Pancreas (tissue), 10 donors: ENCODE measurements around the gene SOCS3. TPM values are rescaled to one million over a fixed set of nuclear protein-coding genes. Genes with fewer than 3 reads are reported as not detected.
A peak's percentile ranks its signal among the peaks of the same experiment; 100 is the strongest.

Experiments used
- ATAC-seq, 4 donors: fragments of 200-7000 bp; cut with Tn5 transposase; one replicate each; pipeline versions ENCODE4 v1.8.0 to v1.9.1; 2020; ENCODE audit warnings: mild to moderate bottlenecking in 4 of 4, moderate library complexity in 4 of 4
- DNase-seq, 6 donors: peaks; one replicate each; pipeline ENCODE4 v3.0.0-alpha.2; 2020
- FAIRE-seq: peaks from 2 replicates; lab custom pipeline; 2012; peaks lifted over from hg19 to GRCh38; lab: Jason Lieb, UNC
- H3K27ac ChIP-seq, 4 donors: fragments of 200-600 bp; sonication (generic); 1 replicate in 3 of 4; 2 replicates in 1 of 4; pipeline versions ENCODE4 v1.5.0 to v1.8.0; 2020
- H3K27me3 ChIP-seq, 4 donors: fragments of 200-600 bp; one replicate each; pipeline ENCODE4 v1.8.0; 2021
- H3K36me3 ChIP-seq, 3 donors: fragments of 200-600 bp; sonication (generic) in 1 of 3; one replicate each; pipeline versions ENCODE4 v1.5.0 to v1.8.0; 2020 to 2021
- H3K4me1 ChIP-seq, 3 donors: fragments of 200-600 bp; one replicate each; pipeline ENCODE4 v1.8.0; 2021
- H3K4me3 ChIP-seq, 4 donors: fragments of 200-600 bp; sonication (generic) in 2 of 4; one replicate each; pipeline versions ENCODE4 v1.5.0 to v1.8.0; 2020 to 2021
- H3K9me3 ChIP-seq, 4 donors: fragments of 200-600 bp; one replicate each; pipeline ENCODE4 v1.8.0; 2021
- WGBS, 2 donors: extraction: QIAGEN DNeasy Blood & Tissue Kit; methylation state at CpG; one replicate each; pipeline ENCODE4 v1.1.7; 2013; 5-methylcytosine and 5-hydroxymethylcytosine counted together
- intact Hi-C, 3 donors: fragments of 100-400 bp; cut with DNase I; formaldehyde crosslinking; loops; one replicate each; pipeline versions ENCODE4 v1.11.1 to v1.14.2; 2022
- polyA plus RNA-seq, 2 donors: library from polyadenylated mRNA; stranded (reverse); fragments of 200-250 nt; gene quantifications; one replicate each; pipeline ENCODE4 v1.2.3, GENCODE V29; 2013
- total RNA-seq, 6 donors: library from RNA; stranded (reverse); fragmentation: NEBNext Ultra II Directional in 4 of 6; extraction: Animal tissue kit (Norgen Biotek cat#: 25700) in 4 of 6; gene quantifications; one replicate each; pipeline versions ENCODE4 v1.2.1 to v1.2.4, GENCODE V29; 2021 to 2023
- TF ChIP-seq, protein P1 (sequence below), 4 donors: fragments of 200-600 bp; sonication (generic) in 3 of 4; IDR thresholded peaks; one replicate each; pipeline versions ENCODE4 v1.5.0 to v1.8.0; 2021; ENCODE audit warnings: antibody characterized with exemption in 4 of 4
- donor health status: healthy with polysubstance abuse.
- donor health status: DM: no; HTN: no; CAD: no; lungs with moderate emphysema.
- donor health status: DM: no; HTN: no; CAD: no.
- donor health status: control.
- donor health status: control.
- donor health status: Bipolar disorder and iron deficiency.
- donor health status: DM: yes; HTN: yes; CAD: no.
- donor health status: DM: no; HTN: no; CAD: no.
- donor health status: DM: no; HTN: no; CAD: no.
- donor health status: DM: yes; HTN: yes; CAD: no.

The SOCS3 gene
- total and polyA plus RNA-seq, 8 donors, result 5.7 to 53.3 (median 22.8) TPM

DNA sequence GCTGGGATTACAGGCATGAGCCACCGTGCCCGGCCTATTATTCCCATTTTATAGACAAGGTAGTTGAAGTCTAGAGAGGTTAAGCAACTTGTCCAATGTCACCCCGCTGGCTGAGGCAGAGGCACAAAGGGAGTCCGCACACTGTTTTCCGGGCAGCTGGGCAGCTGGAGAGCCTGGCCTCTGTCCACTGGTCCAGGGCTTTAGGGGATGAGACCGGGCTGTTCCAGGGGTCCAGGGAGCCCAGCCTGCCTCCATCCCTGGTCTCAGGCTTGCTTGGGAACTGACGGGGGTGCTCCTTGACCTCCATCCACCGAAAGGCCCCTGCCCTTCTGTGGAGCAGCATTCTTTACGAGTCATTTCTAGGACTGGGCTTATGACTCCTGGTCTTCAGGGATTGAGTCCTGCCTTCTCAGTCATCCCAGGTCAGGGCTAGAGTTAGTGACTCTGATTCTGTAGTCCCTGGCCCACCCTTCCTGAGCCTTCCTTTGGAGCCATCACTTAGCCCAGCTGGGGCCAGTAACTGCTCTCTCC, 37.5 kb downstream of the SOCS3 start:
- TF ChIP-seq, protein P1, sequence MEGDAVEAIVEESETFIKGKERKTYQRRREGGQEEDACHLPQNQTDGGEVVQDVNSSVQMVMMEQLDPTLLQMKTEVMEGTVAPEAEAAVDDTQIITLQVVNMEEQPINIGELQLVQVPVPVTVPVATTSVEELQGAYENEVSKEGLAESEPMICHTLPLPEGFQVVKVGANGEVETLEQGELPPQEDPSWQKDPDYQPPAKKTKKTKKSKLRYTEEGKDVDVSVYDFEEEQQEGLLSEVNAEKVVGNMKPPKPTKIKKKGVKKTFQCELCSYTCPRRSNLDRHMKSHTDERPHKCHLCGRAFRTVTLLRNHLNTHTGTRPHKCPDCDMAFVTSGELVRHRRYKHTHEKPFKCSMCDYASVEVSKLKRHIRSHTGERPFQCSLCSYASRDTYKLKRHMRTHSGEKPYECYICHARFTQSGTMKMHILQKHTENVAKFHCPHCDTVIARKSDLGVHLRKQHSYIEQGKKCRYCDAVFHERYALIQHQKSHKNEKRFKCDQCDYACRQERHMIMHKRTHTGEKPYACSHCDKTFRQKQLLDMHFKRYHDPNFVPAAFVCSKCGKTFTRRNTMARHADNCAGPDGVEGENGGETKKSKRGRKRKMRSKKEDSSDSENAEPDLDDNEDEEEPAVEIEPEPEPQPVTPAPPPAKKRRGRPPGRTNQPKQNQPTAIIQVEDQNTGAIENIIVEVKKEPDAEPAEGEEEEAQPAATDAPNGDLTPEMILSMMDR (IDR thresholded peaks at IDR 0.05), result no peak
- intact Hi-C loops, result no loop called here
- no peak for ATAC-seq
- Histone ChIP-seq H3K4me1 (peaks cover 0 to 8% (median 0%) of the 10 kb centered on the region in 3 donors), H3K4me3 (no peak overlapping the region), H3K27ac (no peak overlapping the region), H3K27me3 (no peaks in the 10 kb centered on the region), H3K36me3 (no peaks in the 10 kb centered on the region), H3K9me3 (no peaks in the 10 kb centered on the region)
- DNase-seq, result no peak
- no peak for FAIRE-seq
- 83 to 89% methylated on average over 9 of the region's 9 CpGs for WGBS, 2 donors

DNA sequence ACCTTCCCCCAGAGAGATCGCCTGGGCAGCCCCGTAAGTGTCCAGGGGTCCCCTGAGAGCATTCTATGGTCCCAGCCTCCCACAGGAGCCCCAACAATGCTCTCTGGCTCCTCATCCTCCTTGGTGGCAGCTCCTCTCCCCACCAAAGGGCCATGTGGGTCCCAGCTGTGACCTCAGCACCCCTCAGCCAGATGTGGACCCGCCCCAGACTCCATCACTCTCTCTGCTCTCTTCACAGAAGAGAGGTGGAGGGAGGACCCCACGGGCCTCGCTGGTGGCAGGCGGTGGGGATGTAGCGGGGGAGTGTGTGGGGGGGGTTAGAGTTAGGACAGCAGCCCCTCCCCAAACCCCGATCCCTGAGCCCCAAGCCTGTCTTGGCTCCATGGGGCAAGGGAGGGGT, 41.0 kb downstream of the SOCS3 start:
- no peak for ATAC-seq
- Histone ChIP-seq H3K36me3 (no peaks in the 10 kb centered on the region), H3K27ac (no peak overlapping the region), H3K9me3 (no peaks in the 10 kb centered on the region), H3K4me1 (peaks cover 7 to 39% (median 13%) of the 10 kb centered on the region in 3 donors), H3K4me3 (no peak overlapping the region), H3K27me3 (no peaks in the 10 kb centered on the region)
- TF ChIP-seq, protein P1 (IDR thresholded peaks at IDR 0.05), result no peak
- 89 to 92% methylated on average over 8 of the region's 8 CpGs for WGBS, 2 donors
- no peak for DNase-seq
- intact Hi-C loops, result no loop called here
- no peak for FAIRE-seq

DNA sequence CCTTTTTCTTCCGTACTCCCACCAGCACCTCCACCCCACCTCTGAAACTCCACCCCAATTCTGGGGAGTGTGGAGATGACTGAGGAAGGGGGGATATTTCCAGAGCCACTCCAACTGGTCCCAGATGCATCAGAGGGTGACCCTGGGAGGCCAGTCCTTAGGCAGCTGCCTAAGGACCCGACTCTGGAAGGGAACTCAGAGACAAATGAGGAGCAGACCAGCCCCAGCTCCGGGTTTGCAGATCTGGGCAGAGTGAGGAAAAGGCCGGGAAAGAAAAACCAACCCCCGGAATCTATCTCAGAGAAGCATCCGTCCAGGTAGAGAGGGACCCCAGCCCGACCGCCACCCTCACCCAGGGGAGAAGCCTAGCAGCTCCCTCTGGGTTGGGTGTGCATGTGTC, 41.5 kb downstream of the SOCS3 start:
- FAIRE-seq, result no peak
- H3K27ac ChIP-seq, result no peak overlapping the region
- TF ChIP-seq, protein P1 (IDR thresholded peaks at IDR 0.05), result no peak
- no peaks in the 10 kb centered on the region for H3K9me3 ChIP-seq
- peaks cover 7 to 39% (median 13%) of the 10 kb centered on the region in 3 donors for H3K4me1 ChIP-seq
- H3K36me3 ChIP-seq, result no peaks in the 10 kb centered on the region
- WGBS, 2 donors, result 84 to 85% methylated on average over 8 of the region's 8 CpGs
- ATAC-seq, result no peak
- intact Hi-C loops, result no loop called here
- H3K4me3 ChIP-seq, result no peak overlapping the region
- DNase-seq, result no peak
- H3K27me3 ChIP-seq, result no peaks in the 10 kb centered on the region

DNA sequence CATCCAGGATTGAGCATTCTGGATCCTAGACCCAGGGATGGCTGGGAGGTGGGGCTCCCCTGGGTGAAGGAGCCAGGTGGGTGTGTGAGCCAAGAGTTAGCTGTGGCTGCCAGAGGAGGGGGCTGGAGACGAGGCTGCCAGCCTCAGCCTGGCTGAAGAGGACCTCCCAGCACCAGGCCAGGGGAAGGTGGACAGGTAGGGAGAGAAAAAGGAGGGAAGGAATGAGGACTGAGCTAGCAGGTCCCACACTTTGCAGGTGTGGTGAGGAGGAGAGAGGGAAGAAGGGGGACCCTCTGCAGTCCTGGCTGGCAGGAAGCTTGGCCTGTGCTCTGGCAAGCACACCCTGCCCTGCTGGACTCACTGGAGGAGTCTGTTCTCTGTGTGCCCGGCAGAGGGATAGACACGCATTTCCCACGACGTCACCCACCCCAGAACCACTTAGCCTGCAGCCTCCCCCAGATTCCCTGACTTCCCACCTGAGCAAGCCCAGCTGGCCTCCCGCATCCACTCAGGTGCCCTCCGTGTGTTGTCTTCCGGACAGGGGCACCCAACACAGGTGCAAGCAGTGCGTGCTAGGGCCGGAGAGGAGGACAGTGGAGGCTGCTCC, 42.0 kb downstream of the SOCS3 start:
- no peaks in the 10 kb centered on the region for H3K27me3 ChIP-seq
- H3K36me3 ChIP-seq, result no peaks in the 10 kb centered on the region
- intact Hi-C loops, result no loop called here
- FAIRE-seq (no peak), ATAC-seq (no peak), DNase-seq (no peak)
- no peaks in the 10 kb centered on the region for H3K9me3 ChIP-seq
- no peak overlapping the region for H3K4me3 ChIP-seq
- WGBS, 2 donors, result 74 to 82% methylated on average over 8 to 10 of the region's 10 CpGs
- H3K27ac ChIP-seq, result peak overlapping the region in 1 of 4 donors; percentile 43
- peaks cover 7 to 39% (median 13%) of the 10 kb centered on the region in 3 donors for H3K4me1 ChIP-seq
- TF ChIP-seq, protein P1 (IDR thresholded peaks at IDR 0.05), result no peak
